ENCODE data around the gene EML4. TPM values are rescaled to one million over a fixed set of nuclear protein-coding genes. Genes with fewer than 3 reads are reported as not detected.

EML4 gene
- total and polyA plus RNA-seq, 12 donors: 29.9 to 64.0 (median 51.9) TPM

- 92 to 96% (median 95%) methylated on average over 3 of the region's 3 CpGs for WGBS, 4 donors
- H3K27ac ChIP-seq: no peak overlapping the region
- intact Hi-C loops (cut with DNase I): no loop called here
- H3K36me3 ChIP-seq (replicated peaks in 1 of 2): no peaks in the 10 kb centered on the region
- H3K27me3 ChIP-seq: no peaks in the 10 kb centered on the region
- no peaks in the 10 kb centered on the region for H3K9me3 ChIP-seq (replicated peaks in 1 of 3)
- DNase-seq: no peak
- TF ChIP-seq CTCF (IDR thresholded peaks at IDR 0.05) (no peak), POLR2A (IDR thresholded peaks at IDR 0.05) (no peak)
- no peak overlapping the region for H3K4me3 ChIP-seq
- peaks cover 0 to 11% of the 10 kb centered on the region in 2 donors for H3K4me1 ChIP-seq (replicated peaks in 1 of 2)
Observed at GRCh38 chr2:42252464-42252863, 83.3 kb downstream of the EML4 start.

- DNase-seq: no peak
- WGBS, 4 donors: 89 to 99% (median 94%) methylated on average over 8 of the region's 8 CpGs
- intact Hi-C loops (cut with DNase I): no loop called here
Observed at GRCh38 chr2:42254186-42254895, 85.2 kb downstream of the EML4 start.

GRCh38 chr2:42256505-42256904 is 87.4 kb downstream of the EML4 start:
- WGBS, 4 donors: 61 to 75% (median 69%) methylated on average over 2 of the region's 2 CpGs
- H3K4me1 ChIP-seq (replicated peaks in 1 of 2): no peaks in the 10 kb centered on the region
- H3K4me3 ChIP-seq: no peak overlapping the region
- H3K27ac ChIP-seq: no peak overlapping the region
- no peaks in the 10 kb centered on the region for H3K9me3 ChIP-seq (replicated peaks in 1 of 3)
- TF ChIP-seq POLR2A (IDR thresholded peaks at IDR 0.05) (no peak), CTCF (IDR thresholded peaks at IDR 0.05) (no peak)
- peaks cover 0 to 6% of the 10 kb centered on the region in 2 donors for H3K36me3 ChIP-seq (replicated peaks in 1 of 2)
- H3K27me3 ChIP-seq: no peaks in the 10 kb centered on the region
- intact Hi-C loops (cut with DNase I): no loop called here
- no peak for DNase-seq

More at GRCh38 chr2:42254186-42254895, 85.2 kb downstream of the EML4 start:
- Histone ChIP-seq H3K27me3 (no peaks in the 10 kb centered on the region), H3K4me1 (replicated peaks in 1 of 2) (peaks cover 0 to 2% of the 10 kb centered on the region in 2 donors), H3K27ac (no peak overlapping the region), H3K4me3 (no peak overlapping the region), H3K36me3 (replicated peaks in 1 of 2) (no peaks in the 10 kb centered on the region), H3K9me3 (replicated peaks in 1 of 3) (no peaks in the 10 kb centered on the region)
- TF ChIP-seq POLR2A (IDR thresholded peaks at IDR 0.05) (no peak), CTCF (IDR thresholded peaks at IDR 0.05) (no peak)

- no peaks in the 10 kb centered on the region for H3K4me1 ChIP-seq (replicated peaks in 1 of 2)
- intact Hi-C loops (cut with DNase I): no loop called here
- WGBS, 4 donors: 87 to 93% (median 91%) methylated on average over 3 of the region's 3 CpGs
Observed at GRCh38 chr2:42261518-42262195, 92.5 kb downstream of the EML4 start.

More at GRCh38 chr2:42261518-42262195, 92.5 kb downstream of the EML4 start:
- Histone ChIP-seq H3K27me3 (no peaks in the 10 kb centered on the region), H3K9me3 (replicated peaks in 1 of 3) (no peaks in the 10 kb centered on the region), H3K4me3 (no peak overlapping the region), H3K27ac (no peak overlapping the region), H3K36me3 (replicated peaks in 1 of 2) (peaks cover 0 to 6% of the 10 kb centered on the region in 2 donors)
- no peak for DNase-seq
- TF ChIP-seq CTCF (IDR thresholded peaks at IDR 0.05): no peak
- no peak for TF ChIP-seq POLR2A (IDR thresholded peaks at IDR 0.05)

Data from adrenal gland (tissue), 12 donors.